Activated CD4-positive, alpha-beta T cell treated with anti-CD3 and anti-CD28 coated beads for 24 hours (primary cell): ENCODE measurements around the gene DPEP1.

ENCODE experiments used
- DNase-seq, 2 donors: peaks; one replicate each; pipeline ENCODE4 v3.0.0-alpha.2; 2020; ENCODE audit warnings: low read depth in 2 of 2

The DPEP1 gene

GRCh38 chr16:89598199-89598598, 15.2 kb upstream of the DPEP1 start:
- DNase-seq, result no peak

- no peak for DNase-seq
Observed at GRCh38 chr16:89599451-89599858, 14.0 kb upstream of the DPEP1 start.

GRCh38 chr16:89599902-89600301, 13.5 kb upstream of the DPEP1 start:
- no peak for DNase-seq

GRCh38 chr16:89600427-89600826, 13.0 kb upstream of the DPEP1 start:
- no peak for DNase-seq

- no peak for DNase-seq
Observed at GRCh38 chr16:89600956-89601355, 12.5 kb upstream of the DPEP1 start.

- no peak for DNase-seq
Observed at GRCh38 chr16:89601906-89602272, 11.6 kb upstream of the DPEP1 start.

GRCh38 chr16:89602273-89602951, 11.0 kb upstream of the DPEP1 start:
- DNase-seq, result peak; percentile 53 to 55

GRCh38 chr16:89602952-89603590, 10.4 kb upstream of the DPEP1 start:
- DNase-seq, result no peak

GRCh38 chr16:89604764-89605163, 8.7 kb upstream of the DPEP1 start:
- DNase-seq, result no peak

- no peak for DNase-seq
Observed at GRCh38 chr16:89605186-89605970, 8.1 kb upstream of the DPEP1 start.

- DNase-seq, result no peak
Observed at GRCh38 chr16:89606006-89606405, 7.4 kb upstream of the DPEP1 start.

GRCh38 chr16:89607453-89607852, 6.0 kb upstream of the DPEP1 start:
- DNase-seq, result no peak

- no peak for DNase-seq
Observed at GRCh38 chr16:89607937-89608740, 5.3 kb upstream of the DPEP1 start.

- no peak for DNase-seq
Observed at GRCh38 chr16:89610108-89610453, 3.4 kb upstream of the DPEP1 start.

GRCh38 chr16:89612415-89613166, 851 bp upstream of the DPEP1 start:
- no peak for DNase-seq

- no peak for DNase-seq
Observed at GRCh38 chr16:89613954-89614459, 565 bp downstream of the DPEP1 start.

- no peak for DNase-seq
Observed at GRCh38 chr16:89615176-89615575, 1.7 kb downstream of the DPEP1 start.

- peak in 1 of 2 donors; percentile 11 for DNase-seq
Observed at GRCh38 chr16:89615596-89616090, 2.2 kb downstream of the DPEP1 start.

GRCh38 chr16:89616623-89617022, 3.2 kb downstream of the DPEP1 start:
- no peak for DNase-seq

GRCh38 chr16:89617036-89617435, 3.6 kb downstream of the DPEP1 start:
- no peak for DNase-seq
